HG03108 (cell line): Measurements from ENCODE around the gene TRAF7.

Experiments
- ATAC-seq: cut with Tn5 transposase; IDR thresholded peaks from one replicate; pipeline ENCODE4 v1.9.1; 2021; ENCODE audit warnings: moderate library complexity; ENCODE audit not compliant: unreplicated experiment

The TRAF7 gene

GRCh38 chr16:2163211-2163881 lies 7.8 kb downstream of the TRAF7 start:
- no peak for ATAC-seq

DNA sequence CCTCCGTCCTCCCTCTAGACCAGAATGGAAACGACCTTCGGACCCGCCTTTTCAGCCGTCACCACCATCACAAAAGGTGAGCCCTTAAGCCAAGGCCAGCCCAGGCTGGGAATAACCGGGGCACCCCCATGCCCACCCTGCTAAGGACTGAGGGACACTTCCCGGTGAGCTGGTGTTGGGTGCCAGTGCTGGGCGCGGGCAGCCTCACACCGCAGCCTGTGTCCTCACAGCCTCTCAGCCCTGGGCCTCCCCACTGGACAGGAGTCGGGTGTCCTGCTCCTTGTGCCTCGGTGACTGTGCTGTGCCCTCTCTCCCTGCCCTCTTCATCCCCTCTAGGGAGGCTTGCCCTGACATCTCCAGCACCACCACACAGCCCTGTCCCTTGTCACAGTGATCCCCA lies 10.3 kb downstream of the TRAF7 start:
- no peak for ATAC-seq

DNA sequence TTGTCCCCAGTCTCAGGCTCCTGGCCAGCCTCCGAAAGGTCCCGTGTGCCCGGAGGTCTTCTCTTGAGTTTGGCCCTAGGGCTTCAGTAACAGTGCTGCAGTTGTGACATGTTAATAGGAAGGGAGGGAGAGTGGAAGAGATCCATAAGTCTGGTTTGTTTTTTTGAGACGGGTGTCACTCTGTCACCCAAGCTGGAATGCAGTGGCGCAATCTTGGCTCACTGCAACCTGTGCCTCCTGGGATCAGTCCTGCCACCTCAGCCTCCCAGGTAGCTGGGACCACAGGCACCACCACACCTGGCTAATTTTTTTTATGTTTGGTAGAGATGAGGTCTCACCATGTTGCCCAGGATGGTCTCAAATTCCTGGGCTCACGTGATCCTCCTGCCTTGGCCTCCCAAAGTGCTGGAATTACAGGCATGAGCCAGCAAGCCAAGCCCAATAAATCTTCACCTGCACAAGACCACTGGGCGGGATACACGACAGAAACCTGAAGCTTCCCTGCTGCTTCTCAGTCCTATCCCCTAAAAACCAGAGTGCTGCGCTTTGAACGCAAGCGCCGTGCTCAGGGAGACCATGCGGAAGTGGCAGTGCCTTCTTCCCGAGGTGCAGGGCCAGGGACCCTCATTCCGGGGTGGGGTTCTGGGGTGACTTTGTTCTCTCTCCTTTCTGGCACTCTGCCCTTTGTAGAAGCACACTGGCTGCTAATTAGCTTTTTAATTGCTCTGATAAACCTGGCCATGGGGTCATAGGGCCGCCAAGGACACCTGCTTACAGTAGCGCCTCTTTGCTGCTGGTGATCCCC lies 10.9 kb downstream of the TRAF7 start:
- ATAC-seq = no peak

GRCh38 chr16:2167068-2167638 lies 11.6 kb downstream of the TRAF7 start:
- no peak for ATAC-seq

DNA sequence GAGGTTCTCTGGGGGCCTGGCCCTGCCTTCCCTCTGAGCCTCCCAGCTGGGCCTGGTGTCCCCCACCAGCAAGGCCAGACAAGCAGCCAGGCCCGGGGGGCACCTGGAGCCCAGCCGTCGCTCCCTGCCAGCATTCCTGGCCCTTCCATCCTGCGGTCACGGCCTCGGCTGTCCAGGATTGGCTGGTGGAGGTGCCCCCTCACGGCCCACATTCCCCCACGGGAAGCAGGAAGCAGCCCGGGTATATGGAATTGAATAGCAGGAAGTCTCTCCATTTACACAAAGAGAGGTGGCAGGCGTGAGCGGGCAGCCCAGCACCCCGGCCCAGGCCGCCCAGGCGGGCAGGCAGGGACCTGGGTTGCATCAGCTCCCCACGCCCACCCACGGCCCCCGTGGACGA lies 14.5 kb downstream of the TRAF7 start:
- no peak for ATAC-seq

DNA sequence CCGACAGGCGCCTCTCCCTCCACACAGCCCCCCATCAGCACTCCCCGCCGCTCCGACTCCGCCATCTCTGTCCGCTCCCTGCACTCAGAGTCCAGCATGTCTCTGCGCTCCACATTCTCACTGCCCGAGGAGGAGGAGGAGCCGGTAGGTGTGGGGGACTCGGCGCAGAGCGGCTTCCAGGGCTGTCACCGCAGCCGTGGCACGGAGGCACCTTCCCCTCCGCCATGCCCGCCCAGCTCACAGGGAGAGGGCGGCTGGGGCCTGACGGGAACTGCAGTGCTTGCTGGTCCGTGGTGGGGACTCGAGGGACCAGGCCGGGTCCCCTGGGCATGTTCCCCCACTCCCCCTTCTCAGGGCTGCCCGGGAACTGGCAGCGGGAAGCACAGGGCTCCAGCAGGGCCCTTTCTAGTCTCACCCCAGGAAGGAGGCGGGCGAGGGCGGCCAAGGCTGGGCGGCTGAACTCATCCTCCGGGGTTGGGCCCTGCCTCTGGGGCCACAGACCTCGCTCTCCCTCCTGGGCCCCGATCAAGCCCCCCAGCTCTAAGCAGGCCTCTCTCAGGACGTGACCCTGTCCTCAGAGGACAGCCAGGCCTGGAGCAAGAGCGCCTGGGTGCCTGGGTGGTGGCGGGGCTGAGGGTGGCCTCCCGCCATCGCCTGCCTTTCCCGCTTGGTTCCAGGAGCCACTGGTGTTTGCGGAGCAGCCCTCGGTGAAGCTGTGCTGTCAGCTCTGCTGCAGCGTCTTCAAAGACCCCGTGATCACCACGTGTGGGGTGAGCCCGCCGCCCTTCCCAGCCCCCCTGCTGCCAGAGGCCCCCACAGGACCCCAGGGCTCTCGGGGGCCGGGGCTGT lies 15.2 kb downstream of the TRAF7 start:
- no peak for ATAC-seq

DNA sequence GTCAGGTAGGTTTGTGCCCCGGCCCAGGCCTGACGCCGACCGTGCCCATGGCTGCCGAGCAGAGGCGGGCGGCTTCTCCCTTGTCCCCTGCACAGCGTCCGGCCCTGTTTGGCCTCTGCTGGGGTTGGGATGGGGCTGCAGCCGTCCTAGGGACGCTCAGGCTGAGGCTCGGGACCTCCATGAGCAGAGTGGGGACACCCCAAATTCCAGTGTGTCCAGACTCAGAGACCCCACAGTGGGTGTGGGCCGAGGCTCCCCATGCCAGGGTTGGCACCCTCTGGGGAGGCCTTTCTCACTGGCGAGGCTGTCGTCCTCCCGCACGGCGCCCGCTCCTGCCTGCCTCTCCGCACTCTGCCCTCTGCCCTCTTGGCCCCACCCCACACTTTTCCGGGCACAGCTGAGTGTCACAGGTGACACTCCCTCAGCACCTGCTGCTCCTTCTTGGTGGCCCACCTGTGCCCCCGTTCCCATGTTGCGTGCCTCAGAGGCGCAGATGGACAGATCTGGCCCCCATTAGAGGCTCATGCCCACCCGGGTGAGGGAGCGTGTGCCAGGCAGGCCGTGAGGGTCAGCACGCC lies 16.1 kb downstream of the TRAF7 start:
- no peak for ATAC-seq

DNA sequence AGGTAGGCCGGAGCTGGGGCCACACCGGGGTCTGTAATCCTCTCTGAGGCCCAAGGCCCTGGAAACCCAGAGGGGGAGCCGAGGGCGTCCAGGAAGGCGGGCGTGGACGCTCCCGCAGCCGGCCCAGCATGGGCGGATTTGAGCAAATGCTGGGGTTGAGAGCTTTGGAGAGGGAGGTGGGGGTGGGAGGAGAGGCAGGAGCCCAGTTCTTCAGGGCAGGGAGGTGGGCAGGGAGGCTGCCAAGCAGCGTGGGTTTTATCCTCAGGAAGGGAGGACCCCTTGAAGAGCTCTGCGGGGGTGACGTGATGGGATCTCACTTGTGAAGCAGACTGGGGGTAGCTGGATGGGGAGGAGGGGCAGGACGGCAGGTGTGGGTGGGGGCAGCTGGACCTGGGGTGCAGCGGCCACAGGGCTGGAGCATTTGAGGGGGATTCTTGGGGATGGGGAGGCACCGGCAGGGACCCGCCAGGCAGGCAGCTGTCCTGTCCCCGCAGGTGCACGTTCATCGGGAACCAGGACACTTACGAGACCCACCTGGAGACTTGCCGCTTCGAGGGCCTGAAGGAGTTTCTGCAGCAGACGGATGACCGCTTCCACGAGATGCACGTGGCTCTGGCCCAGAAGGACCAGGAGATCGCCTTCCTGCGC lies 17.2 kb downstream of the TRAF7 start:
- no peak for ATAC-seq

DNA sequence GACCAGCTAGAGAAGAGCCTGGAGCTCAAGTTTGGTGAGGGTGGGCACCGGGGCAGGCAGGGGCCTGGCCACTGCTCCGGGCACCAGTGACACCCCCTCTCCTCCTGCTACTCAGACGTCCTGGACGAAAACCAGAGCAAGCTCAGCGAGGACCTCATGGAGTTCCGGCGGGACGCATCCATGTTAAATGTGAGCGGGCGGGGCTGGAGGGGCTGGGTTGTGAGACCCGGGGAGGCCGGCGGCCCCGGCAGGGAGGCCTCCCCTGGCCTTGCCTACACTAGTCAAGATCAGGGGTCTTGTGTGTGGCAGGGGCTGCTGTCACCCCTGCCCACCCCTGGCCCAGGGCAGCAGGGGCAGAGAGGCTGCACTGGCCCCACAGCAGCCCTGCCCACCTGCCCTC lies 17.8 kb downstream of the TRAF7 start:
- ATAC-seq = no peak

GRCh38 chr16:2173916-2174315 lies 18.3 kb downstream of the TRAF7 start:
- ATAC-seq = no peak

DNA sequence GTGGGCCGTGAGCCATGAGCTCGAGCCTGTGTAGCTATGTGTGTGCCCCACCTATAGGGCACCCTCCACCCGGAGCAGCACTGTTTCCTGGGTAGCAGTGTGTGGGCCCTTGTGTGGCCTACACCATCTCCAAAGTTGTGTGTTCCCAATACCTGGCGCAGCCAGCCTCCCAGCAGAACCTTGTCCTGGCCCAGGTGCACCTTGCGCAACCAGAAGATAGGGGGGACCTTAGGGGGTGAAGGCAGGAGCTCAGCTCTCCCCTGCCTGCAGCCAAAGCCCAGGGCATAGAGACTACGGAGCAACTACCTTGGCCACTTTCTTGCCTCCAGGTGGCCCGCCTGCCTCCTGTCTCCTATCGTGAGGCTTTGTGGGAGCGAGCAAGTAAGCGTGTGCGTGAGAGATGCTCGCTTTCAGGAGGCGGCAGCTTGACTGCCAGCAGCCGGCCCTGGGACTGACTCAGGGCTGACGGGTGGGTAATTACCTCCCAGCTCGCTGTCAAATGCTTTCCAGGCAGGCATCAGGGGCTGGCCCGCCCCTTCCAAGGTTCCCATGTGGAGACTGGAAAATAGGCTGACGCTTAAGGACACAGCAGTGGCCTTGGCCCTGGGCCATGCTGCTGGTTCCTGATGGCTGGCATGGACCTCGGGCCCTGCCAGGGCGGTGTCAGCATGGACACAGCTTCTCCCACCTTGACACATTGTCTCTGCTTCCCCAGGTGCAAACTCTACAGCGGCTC lies 19.0 kb downstream of the TRAF7 start:
- no peak for ATAC-seq

- ATAC-seq = no peak
Measured at GRCh38 chr16:2175454-2175853, 19.9 kb downstream of the TRAF7 start.

- no peak for ATAC-seq
Measured at GRCh38 chr16:2176047-2176446, 20.5 kb downstream of the TRAF7 start.

DNA sequence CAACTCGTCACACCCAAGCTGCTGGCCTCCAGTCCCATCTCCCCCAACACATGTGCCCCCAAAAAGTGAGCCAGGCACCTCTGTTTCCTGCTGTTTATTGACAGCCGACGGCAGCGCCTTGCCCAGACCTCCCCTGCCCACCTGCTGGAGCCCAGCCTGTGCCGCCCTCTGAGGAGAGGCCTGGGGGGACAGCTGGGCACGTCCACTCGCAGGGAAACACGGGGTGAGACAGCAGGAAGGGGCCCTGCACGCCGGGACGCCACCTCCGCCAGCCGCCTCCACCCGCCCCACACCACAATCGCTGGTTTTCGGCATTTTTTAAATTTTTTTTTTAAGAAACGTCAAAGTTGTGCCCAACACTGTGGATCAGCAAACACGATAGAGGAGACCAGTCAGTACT lies 21.5 kb downstream of the TRAF7 start:
- ATAC-seq = no peak

DNA sequence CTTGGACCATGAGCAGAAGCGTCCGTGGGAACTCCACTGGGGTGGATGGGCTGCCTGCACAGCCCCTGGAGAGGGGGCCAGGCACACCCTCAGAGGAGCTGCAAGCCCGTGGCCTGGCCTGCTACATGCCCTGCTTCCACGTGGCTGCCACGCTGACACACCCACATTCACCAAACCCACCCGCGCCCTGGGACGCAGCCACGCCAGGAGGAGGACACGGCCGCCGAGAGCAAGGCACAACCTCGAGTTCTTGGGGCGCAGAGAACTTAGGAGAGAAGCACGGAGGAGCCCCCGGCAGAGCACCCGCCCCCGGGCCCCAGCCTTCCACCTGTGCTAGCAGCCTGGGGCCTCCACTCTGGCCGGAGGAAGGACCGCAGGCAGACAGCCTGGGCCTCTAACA lies 22.0 kb downstream of the TRAF7 start:
- ATAC-seq = no peak

DNA sequence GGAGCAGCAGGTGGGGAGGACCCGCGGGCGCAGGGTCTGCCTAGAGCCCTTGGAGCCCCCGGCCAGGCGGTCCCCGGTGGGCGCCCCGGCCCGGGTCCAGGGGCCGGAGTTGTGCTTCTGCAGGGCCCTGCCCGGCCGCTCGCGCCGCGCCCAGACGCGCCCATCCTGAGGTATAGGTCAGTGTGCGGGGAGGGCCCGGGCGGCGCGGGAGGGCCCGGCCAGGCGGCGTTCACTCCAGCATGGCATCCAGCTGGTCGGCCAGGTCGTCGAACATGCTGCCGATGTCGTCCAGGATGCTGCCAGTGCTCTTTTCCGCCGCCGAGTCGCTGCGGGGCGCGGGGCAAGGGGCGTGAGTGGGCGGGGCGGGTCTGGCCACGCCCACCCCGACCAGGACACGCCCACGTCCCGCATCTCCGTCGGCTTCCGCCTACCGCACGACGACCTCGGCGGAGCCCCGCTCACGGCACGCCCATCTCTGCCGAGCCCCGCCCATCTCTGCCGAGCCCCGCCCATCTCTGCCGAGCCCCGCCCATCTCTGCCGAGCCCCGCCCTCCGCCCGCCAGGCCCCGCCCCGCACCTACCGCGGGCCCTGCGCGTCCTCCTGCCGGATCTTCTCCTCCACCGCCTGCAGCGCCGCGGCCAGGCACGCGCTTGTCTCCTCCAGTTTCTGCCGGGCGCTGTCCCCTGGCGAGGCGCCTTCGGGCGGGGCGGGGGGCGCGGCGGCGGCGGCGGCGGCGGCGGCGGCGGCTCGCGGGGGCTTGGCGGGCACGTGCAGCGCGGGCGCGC lies 22.9 kb downstream of the TRAF7 start:
- ATAC-seq = no peak

GRCh38 chr16:2179107-2179501 lies 23.5 kb downstream of the TRAF7 start:
- ATAC-seq = no peak

- no peak for ATAC-seq
Measured at GRCh38 chr16:2179576-2179975, 24.0 kb downstream of the TRAF7 start.

- no peak for ATAC-seq
Measured at GRCh38 chr16:2180461-2180860, 24.9 kb downstream of the TRAF7 start.
